Panc1 (cell line): ENCODE data around the gene ATP1A1. TPM values are rescaled to one million over a fixed set of nuclear protein-coding genes. Genes with fewer than 3 reads are reported as not detected.

Experiments
- ATAC-seq: fragments of 200-7000 bp; cut with Tn5 transposase; 2 replicates; pipeline ENCODE4 v1.9.1; 2020; ENCODE audit warnings: mild to moderate bottlenecking, moderate library complexity
- BruUV-seq: library from RNA; stranded (reverse); fragments of 400-500 nt; replicated peaks from 2 replicates; lab custom pipeline; 2021; lab: Mats Ljungman, UMichigan
- CTCF ChIA-PET: fragments of 300-600 bp; sonication (Branson Sonifier 250); formaldehyde crosslinking; loops from one replicate; lab custom pipeline; 2022; ENCODE audit warnings: antibody characterized with exemption; lab: Charles Lee
- POLR2A ChIA-PET: fragments of 300-600 bp; sonication (Branson Sonifier 250); formaldehyde crosslinking; loops from one replicate; lab custom pipeline; 2022; ENCODE audit warnings: antibody characterized with exemption; lab: Charles Lee
- DNase-seq: peaks from one replicate; pipeline ENCODE4 v3.0.0-alpha.2; 2010; ENCODE audit warnings: low read depth, low spot score
- H3K27ac ChIP-seq: 2 replicates; pipeline ENCODE4 v1.5.1; 2011; ENCODE audit warnings: mild to moderate bottlenecking, low read length, inconsistent platforms
- H3K27me3 ChIP-seq: fragments of 200-500 bp; sonication (Bioruptor generic); 2 replicates; pipeline ENCODE4 v1.6.0; 2014; ENCODE audit warnings: low read length, inconsistent platforms; ENCODE audit not compliant: control insufficient read depth, insufficient read depth
- H3K36me3 ChIP-seq: fragments of 200-500 bp; sonication (Bioruptor generic); 2 replicates; pipeline ENCODE4 v1.5.1; 2014; ENCODE audit warnings: inconsistent platforms, mild to moderate bottlenecking, low read length, moderate library complexity; ENCODE audit not compliant: control insufficient read depth, insufficient read depth
- H3K4me1 ChIP-seq: 2 replicates; pipeline ENCODE4 v1.5.1; 2011; ENCODE audit warnings: inconsistent platforms, mild to moderate bottlenecking, low read length, moderate library complexity; ENCODE audit not compliant: control insufficient read depth, insufficient read depth
- H3K4me3 ChIP-seq, 2 experiments: 2 replicates each; pipeline ENCODE4 v1.5.1; 2011 to 2012; ENCODE audit warnings: low read depth in 2 of 2, low read length in 2 of 2, mild to moderate bottlenecking in 2 of 2, inconsistent platforms in 1 of 2, moderate library complexity in 1 of 2
- H3K9me3 ChIP-seq: fragments of 200-500 bp; sonication (Bioruptor generic); 2 replicates; pipeline ENCODE4 v1.5.1; 2014; ENCODE audit warnings: low read depth, mild to moderate bottlenecking, inconsistent platforms, low read length, moderate library complexity; ENCODE audit not compliant: control insufficient read depth, insufficient read depth
- POLR2AphosphoS5 ChIP-seq: IDR thresholded peaks from 2 replicates; pipeline ENCODE4 v1.6.1; 2012; ENCODE audit warnings: mild to moderate bottlenecking, low read depth, low read length, moderate library complexity
- SIN3A ChIP-seq: IDR thresholded peaks from 2 replicates; pipeline ENCODE4 v1.6.1; 2012; ENCODE audit warnings: low read depth, mild to moderate bottlenecking, low read length, moderate library complexity, borderline replicate concordance; ENCODE audit not compliant: insufficient read depth
- TCF7L2 ChIP-seq: IDR thresholded peaks from 2 replicates; pipeline ENCODE4 v1.6.1; 2011; ENCODE audit warnings: mild to moderate bottlenecking, low read depth, low read length, inconsistent platforms
- in situ Hi-C: cut with HindIII; loops from 2 replicates; pipeline ENCODE4 v1.10.0; 2016; ENCODE audit warnings: low sequenced_read_pairs, low pct_unique_long_range_greater_than_20kb
- intact Hi-C: fragments of 100-400 bp; cut with micrococcal nuclease; formaldehyde crosslinking; loops from one replicate; pipeline ENCODE4 v1.10.0; 2022; ENCODE audit not compliant: unreplicated experiment
- total RNA-seq: library from RNA; stranded (reverse); gene quantifications from one replicate; pipeline ENCODE4 v1.2.1, GENCODE V29; 2021; ENCODE audit not compliant: unreplicated experiment
- TF ChIP-seq, protein P1 (sequence below), 2 experiments: IDR thresholded peaks; 2 replicates each; pipeline ENCODE4 v1.6.1; 2011 to 2012; ENCODE audit warnings: low read depth in 2 of 2, control low read depth in 1 of 2, low read length in 1 of 2, mild to moderate bottlenecking in 1 of 2, moderate library complexity in 1 of 2; ENCODE audit not compliant: insufficient read depth in 1 of 2
- TF ChIP-seq, protein P2 (sequence below): fragments of 450-650 bp; IDR thresholded peaks from 2 replicates; pipeline ENCODE4 v1.5.1; 2017; ENCODE audit warnings: mild to moderate bottlenecking

The ATP1A1 gene
- total RNA-seq, 1 experiment from 2014 or later: 131 TPM

DNA sequence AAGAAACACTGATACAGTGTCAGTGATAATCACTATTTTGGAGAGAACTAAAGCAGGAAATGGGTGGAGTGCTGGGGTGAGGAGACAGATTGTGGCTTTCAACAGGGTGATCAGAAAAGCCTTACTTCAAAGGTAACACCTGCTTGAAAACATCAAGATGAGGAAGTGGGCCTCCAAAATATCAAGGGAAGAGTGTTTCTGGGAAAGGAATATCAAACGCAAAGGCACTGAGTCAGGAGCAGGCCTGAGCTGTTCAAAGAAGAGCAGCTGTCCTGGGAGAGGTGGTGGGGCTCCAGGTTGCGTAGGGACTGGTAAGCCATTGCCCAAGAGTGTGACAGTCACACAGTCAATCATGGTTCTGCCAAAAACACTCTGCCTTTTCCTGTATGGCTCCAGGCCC is 47.1 kb upstream of the ATP1A1 start:
- Histone ChIP-seq H3K27me3 (no peaks in the 10 kb centered on the region), H3K4me1 (no peaks in the 10 kb centered on the region), H3K9me3 (no peaks in the 10 kb centered on the region), H3K4me3 (no peak overlapping the region), H3K36me3 (no peaks in the 10 kb centered on the region), H3K27ac (no peak overlapping the region)
- intact Hi-C loops (no loop called here), in situ Hi-C loops (no loop called here)
- ChIA-PET POLR2A (no interaction called here), CTCF (no interaction called here)
- TF ChIP-seq, protein P1, sequence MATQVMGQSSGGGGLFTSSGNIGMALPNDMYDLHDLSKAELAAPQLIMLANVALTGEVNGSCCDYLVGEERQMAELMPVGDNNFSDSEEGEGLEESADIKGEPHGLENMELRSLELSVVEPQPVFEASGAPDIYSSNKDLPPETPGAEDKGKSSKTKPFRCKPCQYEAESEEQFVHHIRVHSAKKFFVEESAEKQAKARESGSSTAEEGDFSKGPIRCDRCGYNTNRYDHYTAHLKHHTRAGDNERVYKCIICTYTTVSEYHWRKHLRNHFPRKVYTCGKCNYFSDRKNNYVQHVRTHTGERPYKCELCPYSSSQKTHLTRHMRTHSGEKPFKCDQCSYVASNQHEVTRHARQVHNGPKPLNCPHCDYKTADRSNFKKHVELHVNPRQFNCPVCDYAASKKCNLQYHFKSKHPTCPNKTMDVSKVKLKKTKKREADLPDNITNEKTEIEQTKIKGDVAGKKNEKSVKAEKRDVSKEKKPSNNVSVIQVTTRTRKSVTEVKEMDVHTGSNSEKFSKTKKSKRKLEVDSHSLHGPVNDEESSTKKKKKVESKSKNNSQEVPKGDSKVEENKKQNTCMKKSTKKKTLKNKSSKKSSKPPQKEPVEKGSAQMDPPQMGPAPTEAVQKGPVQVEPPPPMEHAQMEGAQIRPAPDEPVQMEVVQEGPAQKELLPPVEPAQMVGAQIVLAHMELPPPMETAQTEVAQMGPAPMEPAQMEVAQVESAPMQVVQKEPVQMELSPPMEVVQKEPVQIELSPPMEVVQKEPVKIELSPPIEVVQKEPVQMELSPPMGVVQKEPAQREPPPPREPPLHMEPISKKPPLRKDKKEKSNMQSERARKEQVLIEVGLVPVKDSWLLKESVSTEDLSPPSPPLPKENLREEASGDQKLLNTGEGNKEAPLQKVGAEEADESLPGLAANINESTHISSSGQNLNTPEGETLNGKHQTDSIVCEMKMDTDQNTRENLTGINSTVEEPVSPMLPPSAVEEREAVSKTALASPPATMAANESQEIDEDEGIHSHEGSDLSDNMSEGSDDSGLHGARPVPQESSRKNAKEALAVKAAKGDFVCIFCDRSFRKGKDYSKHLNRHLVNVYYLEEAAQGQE (IDR thresholded peaks at IDR 0.05; ENCODE audit: insufficient read depth in 1 of 2, low read depth in 2 of 2, low read length in 1 of 2): no peak
- TF ChIP-seq POLR2AphosphoS5 (no peak), SIN3A (no peak), TCF7L2 (no peak)
- TF ChIP-seq, protein P2, sequence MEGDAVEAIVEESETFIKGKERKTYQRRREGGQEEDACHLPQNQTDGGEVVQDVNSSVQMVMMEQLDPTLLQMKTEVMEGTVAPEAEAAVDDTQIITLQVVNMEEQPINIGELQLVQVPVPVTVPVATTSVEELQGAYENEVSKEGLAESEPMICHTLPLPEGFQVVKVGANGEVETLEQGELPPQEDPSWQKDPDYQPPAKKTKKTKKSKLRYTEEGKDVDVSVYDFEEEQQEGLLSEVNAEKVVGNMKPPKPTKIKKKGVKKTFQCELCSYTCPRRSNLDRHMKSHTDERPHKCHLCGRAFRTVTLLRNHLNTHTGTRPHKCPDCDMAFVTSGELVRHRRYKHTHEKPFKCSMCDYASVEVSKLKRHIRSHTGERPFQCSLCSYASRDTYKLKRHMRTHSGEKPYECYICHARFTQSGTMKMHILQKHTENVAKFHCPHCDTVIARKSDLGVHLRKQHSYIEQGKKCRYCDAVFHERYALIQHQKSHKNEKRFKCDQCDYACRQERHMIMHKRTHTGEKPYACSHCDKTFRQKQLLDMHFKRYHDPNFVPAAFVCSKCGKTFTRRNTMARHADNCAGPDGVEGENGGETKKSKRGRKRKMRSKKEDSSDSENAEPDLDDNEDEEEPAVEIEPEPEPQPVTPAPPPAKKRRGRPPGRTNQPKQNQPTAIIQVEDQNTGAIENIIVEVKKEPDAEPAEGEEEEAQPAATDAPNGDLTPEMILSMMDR: no peak
- no peak for DNase-seq
- no peak for ATAC-seq
- BruUV-seq: no TSS peak

- Histone ChIP-seq H3K36me3 (no peaks in the 10 kb centered on the region), H3K27ac (no peak overlapping the region), H3K27me3 (no peaks in the 10 kb centered on the region), H3K9me3 (no peaks in the 10 kb centered on the region), H3K4me3 (no peak overlapping the region), H3K4me1 (no peaks in the 10 kb centered on the region)
- in situ Hi-C loops: no loop called here
- POLR2A ChIA-PET: no interaction called here
- DNase-seq (no peak), ATAC-seq (no peak)
- intact Hi-C loops: no loop called here
- CTCF ChIA-PET: no interaction called here
- TF ChIP-seq SIN3A (no peak), TCF7L2 (no peak), POLR2AphosphoS5 (no peak)
- TF ChIP-seq, protein P2: no peak
- TF ChIP-seq, protein P1 (IDR thresholded peaks at IDR 0.05; ENCODE audit: insufficient read depth in 1 of 2, low read depth in 2 of 2, low read length in 1 of 2): no peak
- no TSS peak for BruUV-seq
Measured at GRCh38 chr1:116326486-116326885, 46.6 kb upstream of the ATP1A1 start.
